Endothelial cell (in vitro differentiated cells): Measurements from ENCODE around the gene PRELID2. TPM values are rescaled to one million over a fixed set of nuclear protein-coding genes. Genes with fewer than 3 reads are reported as not detected.
"Not testable (repeated sequence)": the region's sequence is repeated elsewhere in the genome, so short reads cannot be mapped to it uniquely, and the experiment has no call there.

Experiments
- DNase-seq: peaks from one replicate; pipeline ENCODE4 v3.0.0; 2021; ENCODE audit warnings: low spot score
- H3K27ac Mint-ChIP-seq: one replicate; pipeline ENCODE4 v1.8.0; 2021; ENCODE audit warnings: mixed read lengths, inconsistent platforms; ENCODE audit not compliant: unreplicated experiment
- H3K27me3 Mint-ChIP-seq: one replicate; pipeline ENCODE4 v1.8.0; 2021; ENCODE audit warnings: mild to moderate bottlenecking, moderate library complexity, mixed read lengths, inconsistent platforms; ENCODE audit not compliant: unreplicated experiment
- H3K36me3 Mint-ChIP-seq: one replicate; pipeline ENCODE4 v1.8.0; 2021; ENCODE audit warnings: mild to moderate bottlenecking, low read depth, mixed read lengths, inconsistent platforms; ENCODE audit not compliant: unreplicated experiment
- H3K4me1 Mint-ChIP-seq: one replicate; pipeline ENCODE4 v1.8.0; 2021; ENCODE audit warnings: mild to moderate bottlenecking, mixed read lengths, inconsistent platforms; ENCODE audit not compliant: unreplicated experiment
- H3K4me3 Mint-ChIP-seq: one replicate; pipeline ENCODE4 v1.8.0; 2021; ENCODE audit warnings: mild to moderate bottlenecking, mixed read lengths, inconsistent platforms; ENCODE audit not compliant: unreplicated experiment
- H3K9me3 Mint-ChIP-seq: one replicate; pipeline ENCODE4 v1.8.0; 2021; ENCODE audit warnings: mixed read lengths, inconsistent platforms; ENCODE audit not compliant: unreplicated experiment
- CTCF ChIP-seq: fragments of 200-600 bp; sonication (generic); IDR thresholded peaks from one replicate; pipeline ENCODE4 v1.5.0; 2021; ENCODE audit warnings: antibody characterized with exemption; ENCODE audit not compliant: unreplicated experiment
- total RNA-seq: library from RNA; stranded (reverse); fragmentation: NEBNext Ultra II Directional; extraction: Animal tissue kit (Norgen Biotek cat#: 25700); gene quantifications from one replicate; pipeline ENCODE4 v1.2.1, GENCODE V29; 2021; ENCODE audit not compliant: unreplicated experiment

The PRELID2 gene
- total RNA-seq, 1 donor from 2014 or later: 4.3 TPM

DNA sequence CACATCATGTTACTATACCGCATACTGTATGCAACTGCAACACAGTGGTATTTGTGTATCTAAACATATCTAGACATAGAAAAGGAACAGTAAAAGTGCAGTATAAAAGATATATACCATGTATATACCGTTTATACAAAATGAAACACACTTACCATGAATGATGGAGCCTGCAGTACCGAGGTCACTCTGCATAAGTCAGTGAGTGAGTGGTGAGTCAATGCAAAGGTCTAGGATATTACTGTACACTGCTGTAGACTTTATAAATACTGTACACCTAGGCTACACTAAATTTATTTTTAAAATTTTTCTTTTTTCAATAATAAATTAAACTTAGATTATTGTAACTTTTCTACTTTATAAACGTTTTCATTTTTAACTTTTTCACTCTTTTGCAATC is 29.3 kb downstream of the PRELID2 start:
- DNase-seq: no peak
- peaks cover 2% of the 10 kb centered on the region for H3K4me1 Mint-ChIP-seq
- no peaks in the 10 kb centered on the region for H3K36me3 Mint-ChIP-seq
- H3K9me3 Mint-ChIP-seq: no peaks in the 10 kb centered on the region
- TF ChIP-seq CTCF: no peak
- H3K4me3 Mint-ChIP-seq: no peak overlapping the region
- H3K27ac Mint-ChIP-seq: no peak overlapping the region
- H3K27me3 Mint-ChIP-seq: no peaks in the 10 kb centered on the region

- no peaks in the 10 kb centered on the region for H3K36me3 Mint-ChIP-seq
- no peaks in the 10 kb centered on the region for H3K9me3 Mint-ChIP-seq
- no peak overlapping the region for H3K27ac Mint-ChIP-seq
- TF ChIP-seq CTCF: no peak
- H3K4me1 Mint-ChIP-seq: peaks cover 11% of the 10 kb centered on the region
- H3K4me3 Mint-ChIP-seq: no peak overlapping the region
- DNase-seq: no peak
- no peaks in the 10 kb centered on the region for H3K27me3 Mint-ChIP-seq
Measured at GRCh38 chr5:145804701-145805100, 30.4 kb downstream of the PRELID2 start.

DNA sequence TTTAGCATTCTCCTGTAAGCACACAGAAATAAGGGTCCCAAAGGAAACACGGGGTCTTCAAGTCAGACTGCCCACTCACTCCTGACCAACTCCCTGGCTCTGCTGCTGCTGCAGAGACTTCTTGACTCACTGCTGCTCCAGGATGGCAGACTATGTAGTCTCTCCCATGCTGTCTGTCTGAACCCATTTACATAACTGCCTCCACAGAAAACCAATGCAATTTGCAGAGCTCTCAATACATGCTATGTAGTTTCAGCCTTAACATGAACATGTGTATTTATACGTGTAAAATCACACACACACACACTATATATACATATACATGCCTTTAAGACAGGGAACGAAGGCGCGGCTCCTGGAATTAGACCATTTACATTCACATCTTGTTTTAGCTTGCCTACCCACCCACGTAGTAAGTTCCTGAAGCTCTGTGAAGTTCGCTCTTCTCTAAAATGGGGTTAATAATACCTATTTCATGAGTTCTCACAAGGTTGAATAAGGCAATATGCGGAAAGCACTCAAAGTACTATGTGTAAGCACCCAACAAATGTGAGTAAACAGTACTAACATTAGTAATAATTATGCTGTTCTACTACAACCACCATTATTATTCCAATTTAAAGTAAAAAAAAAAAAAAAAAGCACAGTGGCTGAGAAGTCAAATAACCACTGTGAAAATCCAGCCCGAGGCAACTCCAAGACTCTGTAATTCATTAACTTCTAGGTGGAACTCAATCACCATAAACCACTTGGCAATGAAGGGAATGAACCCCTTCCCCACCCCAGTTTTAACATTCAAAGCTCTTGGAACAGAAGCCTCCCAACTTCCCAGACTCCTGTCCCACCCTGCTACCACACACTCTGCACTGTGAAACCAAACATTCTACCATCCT is 31.8 kb downstream of the PRELID2 start:
- DNase-seq: no peak
- Mint-ChIP-seq H3K4me3 (no peak overlapping the region), H3K27me3 (no peaks in the 10 kb centered on the region), H3K27ac (no peak overlapping the region), H3K36me3 (no peaks in the 10 kb centered on the region), H3K4me1 (peaks cover 14% of the 10 kb centered on the region), H3K9me3 (no peaks in the 10 kb centered on the region)
- TF ChIP-seq CTCF: no peak

DNA sequence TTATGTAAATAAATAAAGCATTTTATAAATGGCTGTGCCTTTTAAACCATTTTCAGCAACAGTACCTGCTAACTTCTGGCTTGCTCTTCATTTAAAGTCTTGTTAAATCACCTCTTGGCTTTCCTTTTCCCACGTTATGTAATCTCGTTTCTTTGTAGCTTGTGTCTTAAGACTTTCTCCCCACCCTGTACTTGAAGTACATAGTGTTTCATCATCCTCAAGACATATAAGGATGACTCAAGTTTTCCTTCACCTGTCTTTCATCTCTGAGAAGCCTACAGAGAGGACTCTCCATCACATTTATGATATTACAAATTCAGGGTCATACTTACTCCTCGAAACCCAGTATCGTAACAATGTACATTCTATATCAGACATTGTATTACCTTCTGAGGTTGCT is 33.9 kb downstream of the PRELID2 start:
- DNase-seq: no peak
- peaks cover 24% of the 10 kb centered on the region for H3K4me1 Mint-ChIP-seq
- no peaks in the 10 kb centered on the region for H3K9me3 Mint-ChIP-seq
- H3K27me3 Mint-ChIP-seq: peaks cover 3% of the 10 kb centered on the region
- H3K27ac Mint-ChIP-seq: no peak overlapping the region
- no peak overlapping the region for H3K4me3 Mint-ChIP-seq
- no peak for TF ChIP-seq CTCF
- H3K36me3 Mint-ChIP-seq: no peaks in the 10 kb centered on the region

DNA sequence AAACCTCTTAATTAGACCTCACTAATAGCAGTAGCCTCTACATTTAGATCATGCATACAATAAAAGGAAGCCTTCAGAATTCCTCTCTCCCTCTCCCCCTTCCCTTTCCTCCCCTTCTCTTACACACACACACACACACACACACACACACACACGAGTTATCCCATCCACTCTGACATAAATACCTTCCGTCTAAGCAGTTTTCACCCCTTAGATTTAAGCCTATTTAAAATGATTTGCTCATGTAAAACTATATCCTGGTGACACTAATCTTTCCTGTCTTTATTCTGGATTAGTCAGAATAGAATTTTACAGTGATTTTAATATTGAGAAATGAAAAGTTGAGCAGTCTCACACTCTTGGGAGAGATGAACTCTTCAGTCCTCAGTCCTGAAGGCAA is 35.0 kb downstream of the PRELID2 start:
- H3K4me1 Mint-ChIP-seq: peaks cover 24% of the 10 kb centered on the region

DNA sequence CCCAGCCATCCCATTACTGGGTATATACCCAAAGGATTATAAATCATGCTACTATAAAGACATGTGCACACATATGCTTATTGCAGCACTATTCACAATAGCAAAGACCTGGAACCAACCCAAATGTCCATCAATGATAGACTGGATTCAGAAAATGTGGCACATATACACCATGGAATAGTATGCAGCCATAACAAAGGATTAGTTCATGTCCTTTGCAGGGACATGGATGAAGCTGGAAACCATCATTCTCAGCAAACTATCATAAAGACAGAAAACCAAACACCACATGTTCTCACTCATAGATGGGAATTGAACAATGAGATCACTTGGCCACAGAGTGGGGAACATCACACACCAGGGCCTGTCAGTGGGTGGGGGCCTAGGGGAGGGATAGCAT is 36.6 kb downstream of the PRELID2 start:
- H3K36me3 Mint-ChIP-seq, H3K27me3 Mint-ChIP-seq, H3K27ac Mint-ChIP-seq, H3K9me3 Mint-ChIP-seq, H3K4me3 Mint-ChIP-seq, DNase-seq: not testable (repeated sequence)
- H3K4me1 Mint-ChIP-seq: peaks cover 24% of the 10 kb centered on the region

More for the DNA sequence above, 35.0 kb downstream of the PRELID2 start:
- no peaks in the 10 kb centered on the region for H3K9me3 Mint-ChIP-seq
- H3K36me3 Mint-ChIP-seq: no peaks in the 10 kb centered on the region
- TF ChIP-seq CTCF: no peak
- no peak overlapping the region for H3K4me3 Mint-ChIP-seq
- peaks cover 3% of the 10 kb centered on the region for H3K27me3 Mint-ChIP-seq
- no peak for DNase-seq
- no peak overlapping the region for H3K27ac Mint-ChIP-seq
